ENCODE measurements around the gene FFAR1. TPM values are rescaled to one million over a fixed set of nuclear protein-coding genes. Genes with fewer than 3 reads are reported as not detected.

The FFAR1 gene
- total and polyA plus RNA-seq, 2 experiments from 2014 or later = not detected

DNA sequence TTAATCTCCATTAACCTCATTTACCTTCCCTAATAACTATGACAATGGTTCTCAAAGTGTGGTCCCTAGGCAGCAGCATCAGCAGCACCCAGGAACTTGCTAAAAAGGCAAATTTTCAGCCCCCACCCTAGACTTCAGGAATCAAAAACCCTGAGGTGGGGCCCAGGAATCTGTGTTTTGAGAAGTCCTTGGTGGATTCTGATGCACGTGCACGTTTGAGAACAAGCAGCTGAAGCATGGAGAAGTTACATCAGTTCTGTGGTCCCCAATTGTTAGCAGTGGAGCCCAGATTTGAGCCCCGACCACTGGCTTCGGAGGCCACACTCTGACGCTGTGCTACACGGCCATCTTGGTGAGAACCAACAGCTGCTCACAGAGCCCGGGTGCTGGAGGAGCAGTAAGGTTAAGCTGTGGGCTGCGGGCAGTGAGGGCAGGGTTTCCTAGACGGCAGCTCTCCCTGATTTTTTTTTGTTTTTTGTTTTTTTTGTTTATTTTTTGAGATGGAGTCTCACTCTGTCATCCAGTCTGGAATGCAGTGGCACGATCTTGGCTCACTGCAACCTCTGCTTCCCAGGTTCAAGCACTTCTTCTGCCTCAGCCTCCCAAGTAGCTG is 32.7 kb upstream of the FFAR1 start:
- Histone ChIP-seq H3K4me1 (ENCODE audit: insufficient read depth) (no peaks in the 10 kb centered on the region), H3K27ac (ENCODE audit: low read depth) (no peak overlapping the region), H3K4me2 (no peak overlapping the region), H3K9me2 (ENCODE audit: insufficient read depth) (no peaks in the 10 kb centered on the region), H3K27me3 (ENCODE audit: insufficient read depth) (no peaks in the 10 kb centered on the region), H2AFZ (no peak overlapping the region), H4K20me1 (replicated peaks; ENCODE audit: insufficient read depth) (no peaks in the 10 kb centered on the region), H3K4me3 (no peak overlapping the region), H3F3A (replicated peaks; ENCODE audit: low read depth) (no peaks in the 10 kb centered on the region), H3K36me3 (ENCODE audit: insufficient read depth) (no peaks in the 10 kb centered on the region), H3K79me2 (replicated peaks; ENCODE audit: insufficient read depth) (no peaks in the 10 kb centered on the region)
- Mint-ChIP-seq H3K4me1 (peaks cover 2% of the 10 kb centered on the region; the same call in 1 of the 3 replicates), H3K27me3 (ENCODE audit: insufficient read depth, low read depth, poor library complexity) (peaks cover 4% of the 10 kb centered on the region), H3K4me3 (no peak overlapping the region), H3K9me3 (no peaks in the 10 kb centered on the region), H3K27ac (no peak overlapping the region), H3K36me3 (ENCODE audit: low read depth) (no peaks in the 10 kb centered on the region)
- TF ChIP-seq STAT1 (IDR thresholded peaks at IDR 0.05; ENCODE audit: unreplicated experiment) (no peak), POLR2AphosphoS5 (IDR thresholded peaks at IDR 0.05; ENCODE audit: low read depth) (no peak), JUNB (IDR thresholded peaks at IDR 0.05; ENCODE audit: unreplicated experiment) (no peak), EZH2 (IDR thresholded peaks at IDR 0.05; ENCODE audit: low read depth, unreplicated experiment) (no peak), NANOG (IDR thresholded peaks at IDR 0.05; ENCODE audit: borderline replicate concordance) (no peak), CREB1 (CRISPR knock-in tag; IDR thresholded peaks at IDR 0.05; ENCODE audit: low read depth) (no peak), EZH2phosphoT487 (IDR thresholded peaks at IDR 0.05; ENCODE audit: unreplicated experiment) (no peak), ZNF114 (CRISPR knock-in tag; IDR thresholded peaks at IDR 0.05) (no peak)
- TF ChIP-seq, protein P1, sequence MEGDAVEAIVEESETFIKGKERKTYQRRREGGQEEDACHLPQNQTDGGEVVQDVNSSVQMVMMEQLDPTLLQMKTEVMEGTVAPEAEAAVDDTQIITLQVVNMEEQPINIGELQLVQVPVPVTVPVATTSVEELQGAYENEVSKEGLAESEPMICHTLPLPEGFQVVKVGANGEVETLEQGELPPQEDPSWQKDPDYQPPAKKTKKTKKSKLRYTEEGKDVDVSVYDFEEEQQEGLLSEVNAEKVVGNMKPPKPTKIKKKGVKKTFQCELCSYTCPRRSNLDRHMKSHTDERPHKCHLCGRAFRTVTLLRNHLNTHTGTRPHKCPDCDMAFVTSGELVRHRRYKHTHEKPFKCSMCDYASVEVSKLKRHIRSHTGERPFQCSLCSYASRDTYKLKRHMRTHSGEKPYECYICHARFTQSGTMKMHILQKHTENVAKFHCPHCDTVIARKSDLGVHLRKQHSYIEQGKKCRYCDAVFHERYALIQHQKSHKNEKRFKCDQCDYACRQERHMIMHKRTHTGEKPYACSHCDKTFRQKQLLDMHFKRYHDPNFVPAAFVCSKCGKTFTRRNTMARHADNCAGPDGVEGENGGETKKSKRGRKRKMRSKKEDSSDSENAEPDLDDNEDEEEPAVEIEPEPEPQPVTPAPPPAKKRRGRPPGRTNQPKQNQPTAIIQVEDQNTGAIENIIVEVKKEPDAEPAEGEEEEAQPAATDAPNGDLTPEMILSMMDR (conservative IDR thresholded peaks at IDR 0.05; ENCODE audit: low read depth in 2 of 2) = no peak
- DNase-seq (ENCODE audit: low spot score) (no peak), ATAC-seq (no peak)

DNA sequence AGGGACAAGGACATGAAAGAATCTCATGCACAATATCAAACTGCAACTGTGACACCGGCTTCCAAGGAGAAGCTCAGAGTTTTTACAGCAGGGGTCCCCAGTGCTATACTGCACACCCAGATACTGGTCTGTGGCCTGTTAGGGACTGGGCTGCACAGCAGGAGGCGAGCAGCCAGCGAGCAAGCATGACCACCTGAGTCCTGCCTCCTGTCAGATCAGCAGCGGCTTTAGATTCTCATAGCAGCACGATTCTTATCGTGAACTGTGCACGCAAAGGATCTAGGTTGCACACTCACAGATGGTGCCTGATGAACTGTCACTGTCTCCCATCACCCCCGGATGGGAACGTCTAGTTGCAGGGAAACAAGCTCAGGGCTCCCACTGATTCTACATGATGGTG is 31.8 kb upstream of the FFAR1 start:
- no peaks in the 10 kb centered on the region for H3K36me3 Mint-ChIP-seq (ENCODE audit: low read depth)
- Histone ChIP-seq H3K27ac (ENCODE audit: low read depth) (no peak overlapping the region), H3K79me2 (replicated peaks; ENCODE audit: insufficient read depth) (no peaks in the 10 kb centered on the region), H4K20me1 (replicated peaks; ENCODE audit: insufficient read depth) (no peaks in the 10 kb centered on the region), H3K9me2 (ENCODE audit: insufficient read depth) (no peaks in the 10 kb centered on the region), H3K4me3 (no peak overlapping the region), H3K4me2 (no peak overlapping the region), H3K36me3 (ENCODE audit: insufficient read depth) (no peaks in the 10 kb centered on the region), H3F3A (replicated peaks; ENCODE audit: low read depth) (no peaks in the 10 kb centered on the region), H3K27me3 (ENCODE audit: insufficient read depth) (no peaks in the 10 kb centered on the region), H3K4me1 (ENCODE audit: insufficient read depth) (no peaks in the 10 kb centered on the region), H2AFZ (no peak overlapping the region)
- no peak overlapping the region for H3K4me3 Mint-ChIP-seq
- no peak overlapping the region for H3K27ac Mint-ChIP-seq
- peaks cover 5% of the 10 kb centered on the region for H3K27me3 Mint-ChIP-seq (ENCODE audit: insufficient read depth, low read depth, poor library complexity)
- no peaks in the 10 kb centered on the region for H3K9me3 Mint-ChIP-seq
- peaks cover 2% of the 10 kb centered on the region; the same call in 1 of the 3 replicates for H3K4me1 Mint-ChIP-seq
- ATAC-seq (no peak), DNase-seq (ENCODE audit: low spot score) (no peak)
- TF ChIP-seq, protein P1 (conservative IDR thresholded peaks at IDR 0.05; ENCODE audit: low read depth in 2 of 2) = no peak
- no peak for TF ChIP-seq EZH2 (IDR thresholded peaks at IDR 0.05; ENCODE audit: low read depth, unreplicated experiment)
- TF ChIP-seq POLR2AphosphoS5 (IDR thresholded peaks at IDR 0.05; ENCODE audit: low read depth) = no peak
- TF ChIP-seq, protein P2, sequence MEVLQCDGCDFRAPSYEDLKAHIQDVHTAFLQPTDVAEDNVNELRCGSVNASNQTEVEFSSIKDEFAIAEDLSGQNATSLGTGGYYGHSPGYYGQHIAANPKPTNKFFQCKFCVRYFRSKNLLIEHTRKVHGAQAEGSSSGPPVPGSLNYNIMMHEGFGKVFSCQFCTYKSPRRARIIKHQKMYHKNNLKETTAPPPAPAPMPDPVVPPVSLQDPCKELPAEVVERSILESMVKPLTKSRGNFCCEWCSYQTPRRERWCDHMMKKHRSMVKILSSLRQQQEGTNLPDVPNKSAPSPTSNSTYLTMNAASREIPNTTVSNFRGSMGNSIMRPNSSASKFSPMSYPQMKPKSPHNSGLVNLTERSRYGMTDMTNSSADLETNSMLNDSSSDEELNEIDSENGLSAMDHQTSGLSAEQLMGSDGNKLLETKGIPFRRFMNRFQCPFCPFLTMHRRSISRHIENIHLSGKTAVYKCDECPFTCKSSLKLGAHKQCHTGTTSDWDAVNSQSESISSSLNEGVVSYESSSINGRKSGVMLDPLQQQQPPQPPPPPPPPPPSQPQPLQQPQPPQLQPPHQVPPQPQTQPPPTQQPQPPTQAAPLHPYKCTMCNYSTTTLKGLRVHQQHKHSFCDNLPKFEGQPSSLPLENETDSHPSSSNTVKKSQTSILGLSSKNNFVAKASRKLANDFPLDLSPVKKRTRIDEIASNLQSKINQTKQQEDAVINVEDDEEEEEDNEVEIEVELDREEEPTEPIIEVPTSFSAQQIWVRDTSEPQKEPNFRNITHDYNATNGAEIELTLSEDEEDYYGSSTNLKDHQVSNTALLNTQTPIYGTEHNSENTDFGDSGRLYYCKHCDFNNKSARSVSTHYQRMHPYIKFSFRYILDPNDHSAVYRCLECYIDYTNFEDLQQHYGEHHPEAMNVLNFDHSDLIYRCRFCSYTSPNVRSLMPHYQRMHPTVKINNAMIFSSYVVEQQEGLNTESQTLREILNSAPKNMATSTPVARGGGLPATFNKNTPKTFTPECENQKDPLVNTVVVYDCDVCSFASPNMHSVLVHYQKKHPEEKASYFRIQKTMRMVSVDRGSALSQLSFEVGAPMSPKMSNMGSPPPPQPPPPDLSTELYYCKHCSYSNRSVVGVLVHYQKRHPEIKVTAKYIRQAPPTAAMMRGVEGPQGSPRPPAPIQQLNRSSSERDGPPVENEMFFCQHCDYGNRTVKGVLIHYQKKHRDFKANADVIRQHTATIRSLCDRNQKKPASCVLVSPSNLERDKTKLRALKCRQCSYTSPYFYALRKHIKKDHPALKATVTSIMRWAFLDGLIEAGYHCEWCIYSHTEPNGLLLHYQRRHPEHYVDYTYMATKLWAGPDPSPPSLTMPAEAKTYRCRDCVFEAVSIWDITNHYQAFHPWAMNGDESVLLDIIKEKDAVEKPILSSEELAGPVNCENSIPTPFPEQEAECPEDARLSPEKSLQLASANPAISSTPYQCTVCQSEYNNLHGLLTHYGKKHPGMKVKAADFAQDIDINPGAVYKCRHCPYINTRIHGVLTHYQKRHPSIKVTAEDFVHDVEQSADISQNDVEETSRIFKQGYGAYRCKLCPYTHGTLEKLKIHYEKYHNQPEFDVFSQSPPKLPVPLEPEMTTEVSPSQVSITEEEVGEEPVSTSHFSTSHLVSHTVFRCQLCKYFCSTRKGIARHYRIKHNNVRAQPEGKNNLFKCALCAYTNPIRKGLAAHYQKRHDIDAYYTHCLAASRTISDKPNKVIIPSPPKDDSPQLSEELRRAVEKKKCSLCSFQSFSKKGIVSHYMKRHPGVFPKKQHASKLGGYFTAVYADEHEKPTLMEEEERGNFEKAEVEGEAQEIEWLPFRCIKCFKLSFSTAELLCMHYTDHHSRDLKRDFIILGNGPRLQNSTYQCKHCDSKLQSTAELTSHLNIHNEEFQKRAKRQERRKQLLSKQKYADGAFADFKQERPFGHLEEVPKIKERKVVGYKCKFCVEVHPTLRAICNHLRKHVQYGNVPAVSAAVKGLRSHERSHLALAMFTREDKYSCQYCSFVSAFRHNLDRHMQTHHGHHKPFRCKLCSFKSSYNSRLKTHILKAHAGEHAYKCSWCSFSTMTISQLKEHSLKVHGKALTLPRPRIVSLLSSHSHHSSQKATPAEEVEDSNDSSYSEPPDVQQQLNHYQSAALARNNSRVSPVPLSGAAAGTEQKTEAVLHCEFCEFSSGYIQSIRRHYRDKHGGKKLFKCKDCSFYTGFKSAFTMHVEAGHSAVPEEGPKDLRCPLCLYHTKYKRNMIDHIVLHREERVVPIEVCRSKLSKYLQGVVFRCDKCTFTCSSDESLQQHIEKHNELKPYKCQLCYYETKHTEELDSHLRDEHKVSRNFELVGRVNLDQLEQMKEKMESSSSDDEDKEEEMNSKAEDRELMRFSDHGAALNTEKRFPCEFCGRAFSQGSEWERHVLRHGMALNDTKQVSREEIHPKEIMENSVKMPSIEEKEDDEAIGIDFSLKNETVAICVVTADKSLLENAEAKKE (CRISPR knock-in tag; IDR thresholded peaks at IDR 0.05) = no peak
- no peak for TF ChIP-seq STAT1 (IDR thresholded peaks at IDR 0.05; ENCODE audit: unreplicated experiment)
- no peak for TF ChIP-seq EZH2phosphoT487 (IDR thresholded peaks at IDR 0.05; ENCODE audit: unreplicated experiment)
